Astrocyte (in vitro differentiated cells and primary cell): ENCODE measurements around the gene NDUFS7. TPM values are rescaled to one million over a fixed set of nuclear protein-coding genes. Genes with fewer than 3 reads are reported as not detected.

ENCODE experiments used
- DNase-seq: peaks from one replicate; pipeline ENCODE4 v3.0.0-alpha.2; 2010; ENCODE audit warnings: low read depth
- FAIRE-seq: peaks from 2 replicates; lab custom pipeline; 2011; peaks lifted over from hg19 to GRCh38; lab: Jason Lieb, UNC
- H2AFZ ChIP-seq: 2 replicates; pipeline ENCODE4 v1.6.0; 2012; ENCODE audit warnings: low read depth, low read length, inconsistent platforms
- H3K27ac ChIP-seq: 2 replicates; pipeline ENCODE4 v1.5.1; 2011; ENCODE audit warnings: low read depth, low read length, inconsistent platforms
- H3K27me3 ChIP-seq: 2 replicates; pipeline ENCODE4 v1.6.0; 2011; ENCODE audit warnings: low read length, inconsistent platforms; ENCODE audit not compliant: insufficient read depth
- H3K36me3 ChIP-seq: 2 replicates; pipeline ENCODE4 v1.5.1; 2011; ENCODE audit warnings: low read length, inconsistent platforms; ENCODE audit not compliant: insufficient read depth
- H3K4me1 ChIP-seq: 2 replicates; pipeline ENCODE4 v1.5.1; 2011; ENCODE audit warnings: low read length, inconsistent platforms; ENCODE audit not compliant: insufficient read depth
- H3K4me2 ChIP-seq: 2 replicates; pipeline ENCODE4 v1.6.0; 2012; ENCODE audit warnings: low read length, inconsistent platforms
- H3K4me3 ChIP-seq: 2 replicates; pipeline ENCODE4 v1.5.1; 2011; ENCODE audit warnings: low read depth, mild to moderate bottlenecking, low read length, inconsistent platforms; ENCODE audit not compliant: insufficient read depth
- H3K79me2 ChIP-seq: 2 replicates; pipeline ENCODE4 v1.6.0; 2012; ENCODE audit warnings: mild to moderate bottlenecking, low read length, inconsistent platforms; ENCODE audit not compliant: insufficient read depth
- H3K9ac ChIP-seq: 2 replicates; pipeline ENCODE4 v1.6.0; 2012; ENCODE audit warnings: mild to moderate bottlenecking, low read length, inconsistent platforms
- H3K9me3 ChIP-seq: 2 replicates; pipeline ENCODE4 v1.5.1; 2012; ENCODE audit warnings: low read depth, mild to moderate bottlenecking, low read length, inconsistent platforms; ENCODE audit not compliant: insufficient read depth
- H4K20me1 ChIP-seq: 2 replicates; pipeline ENCODE4 v1.6.0; 2012; ENCODE audit warnings: low read length, inconsistent platforms; ENCODE audit not compliant: insufficient read depth
- H3K27ac Mint-ChIP-seq: one replicate; pipeline ENCODE4 v1.8.0; 2021; ENCODE audit warnings: mild to moderate bottlenecking, mixed read lengths; ENCODE audit not compliant: unreplicated experiment
- H3K27me3 Mint-ChIP-seq: one replicate; pipeline ENCODE4 v1.8.0; 2021; ENCODE audit warnings: low read depth, mixed read lengths; ENCODE audit not compliant: unreplicated experiment
- H3K36me3 Mint-ChIP-seq: one replicate; pipeline ENCODE4 v1.8.0; 2021; ENCODE audit warnings: low read depth, mixed read lengths; ENCODE audit not compliant: unreplicated experiment
- H3K4me1 Mint-ChIP-seq: one replicate; pipeline ENCODE4 v1.8.0; 2021; ENCODE audit warnings: low read depth, mixed read lengths; ENCODE audit not compliant: unreplicated experiment
- H3K4me3 Mint-ChIP-seq: one replicate; pipeline ENCODE4 v1.8.0; 2021; ENCODE audit warnings: mild to moderate bottlenecking, moderate library complexity, mixed read lengths; ENCODE audit not compliant: unreplicated experiment
- H3K9me3 Mint-ChIP-seq: one replicate; pipeline ENCODE4 v1.8.0; 2021; ENCODE audit warnings: mild to moderate bottlenecking, mixed read lengths; ENCODE audit not compliant: unreplicated experiment
- CTCF ChIP-seq: IDR thresholded peaks from 2 replicates; pipeline ENCODE4 v1.5.1; 2011; ENCODE audit warnings: low read depth, mild to moderate bottlenecking, inconsistent platforms, low read length, moderate library complexity; ENCODE audit not compliant: insufficient read depth
- EZH2 ChIP-seq: IDR thresholded peaks from 2 replicates; pipeline ENCODE4 v1.6.1; 2012; ENCODE audit warnings: mild to moderate bottlenecking, low read length, inconsistent platforms; ENCODE audit not compliant: insufficient read depth
- total RNA-seq: library from RNA; stranded (reverse); gene quantifications from 2 replicates; pipeline ENCODE4 v1.2.1, GENCODE V29; 2021

Gene NDUFS7
- total RNA-seq, 1 donor from 2014 or later: 64.0 TPM

- H3K9me3 ChIP-seq: no peaks in the 10 kb centered on the region
- peak overlapping the region; percentile 78 for H3K27ac Mint-ChIP-seq
- H3K9ac ChIP-seq: peak overlapping the region; percentile 93
- peaks cover 78% of the 10 kb centered on the region for H4K20me1 ChIP-seq
- no peaks in the 10 kb centered on the region for H3K27me3 Mint-ChIP-seq
- no peaks in the 10 kb centered on the region for H3K9me3 Mint-ChIP-seq
- H3K4me2 ChIP-seq: peak overlapping the region; percentile 96
- H3K4me1 ChIP-seq: peaks cover 61% of the 10 kb centered on the region
- no peak for FAIRE-seq
- H3K4me3 Mint-ChIP-seq: no peak overlapping the region
- peaks cover 7% of the 10 kb centered on the region for H3K36me3 ChIP-seq
- H3K4me1 Mint-ChIP-seq: peaks cover 48% of the 10 kb centered on the region
- H3K4me3 ChIP-seq: no peak overlapping the region
- H2AFZ ChIP-seq: no peak overlapping the region
- no peaks in the 10 kb centered on the region for H3K27me3 ChIP-seq
- peaks cover 7% of the 10 kb centered on the region for H3K36me3 Mint-ChIP-seq
- peaks cover 89% of the 10 kb centered on the region for H3K79me2 ChIP-seq
- TF ChIP-seq CTCF: no peak
- TF ChIP-seq EZH2: no peak
- DNase-seq: peak; percentile 47
- H3K27ac ChIP-seq: peak overlapping the region; percentile 36
Measured at GRCh38 chr19:1411255-1412191, 27.8 kb downstream of the NDUFS7 start.

GRCh38 chr19:1412323-1412923 is 28.7 kb downstream of the NDUFS7 start:
- no peak overlapping the region for H3K27ac ChIP-seq
- H3K9ac ChIP-seq: peak overlapping the region; percentile 93
- no peak for TF ChIP-seq CTCF
- TF ChIP-seq EZH2: no peak
- no peak overlapping the region for H3K4me3 Mint-ChIP-seq
- H4K20me1 ChIP-seq: peaks cover 87% of the 10 kb centered on the region
- H2AFZ ChIP-seq: no peak overlapping the region
- H3K4me1 Mint-ChIP-seq: peaks cover 56% of the 10 kb centered on the region
- no peaks in the 10 kb centered on the region for H3K9me3 Mint-ChIP-seq
- peaks cover 7% of the 10 kb centered on the region for H3K36me3 ChIP-seq
- H3K4me2 ChIP-seq: peak overlapping the region; percentile 96
- peaks cover 70% of the 10 kb centered on the region for H3K4me1 ChIP-seq
- H3K27me3 ChIP-seq: no peaks in the 10 kb centered on the region
- FAIRE-seq (no peak), DNase-seq (no peak)
- no peak overlapping the region for H3K27ac Mint-ChIP-seq
- H3K36me3 Mint-ChIP-seq: peaks cover 7% of the 10 kb centered on the region
- H3K4me3 ChIP-seq: no peak overlapping the region
- no peaks in the 10 kb centered on the region for H3K27me3 Mint-ChIP-seq
- peaks cover 98% of the 10 kb centered on the region for H3K79me2 ChIP-seq
- H3K9me3 ChIP-seq: no peaks in the 10 kb centered on the region
